A673 (cell line): ENCODE results near the gene GPI. TPM values are rescaled to one million over a fixed set of nuclear protein-coding genes. Genes with fewer than 3 reads are reported as not detected.

Source experiments
- BruUV-seq: library from RNA; stranded (reverse); fragments of 400-500 nt; replicated peaks from 2 replicates; lab custom pipeline; 2021; lab: Mats Ljungman, UMichigan
- CTCF ChIA-PET: fragments of 300-600 bp; sonication (Branson Sonifier 250); formaldehyde crosslinking; loops from one replicate; lab custom pipeline; 2022; ENCODE audit warnings: antibody characterized with exemption; lab: Charles Lee
- POLR2A ChIA-PET: fragments of 300-600 bp; sonication (Branson Sonifier 250); formaldehyde crosslinking; loops from one replicate; lab custom pipeline; 2022; ENCODE audit warnings: antibody characterized with exemption; ENCODE audit not compliant: low non-redundant PET; lab: Charles Lee
- DNase-seq: peaks from one replicate; pipeline ENCODE4 v3.0.0-alpha.2; 2015; ENCODE audit warnings: low spot score
- H3K27ac ChIP-seq: fragments of 200-600 bp; sonication (generic); 2 replicates; pipeline ENCODE4 v1.5.1; 2016; ENCODE audit warnings: mixed run types, low read depth, mild to moderate bottlenecking, mixed read lengths, antibody characterized with exemption, low read length; ENCODE audit not compliant: poor library complexity, severe bottlenecking
- H3K27me3 ChIP-seq: fragments of 200-600 bp; sonication (generic); replicated peaks from 2 replicates; pipeline ENCODE4 v1.6.1; 2017; ENCODE audit warnings: mixed run types, low read depth, mild to moderate bottlenecking, mixed read lengths, antibody characterized with exemption, low read length; ENCODE audit not compliant: insufficient read depth, poor library complexity
- H3K36me3 ChIP-seq: fragments of 200-600 bp; sonication (generic); 2 replicates; pipeline ENCODE4 v1.6.1; 2016; ENCODE audit warnings: mixed run types, mild to moderate bottlenecking, mixed read lengths, antibody characterized with exemption, low read length; ENCODE audit not compliant: insufficient read depth, poor library complexity, severe bottlenecking
- H3K4me1 ChIP-seq: fragments of 200-600 bp; sonication (generic); 2 replicates; pipeline ENCODE4 v1.6.1; 2017; ENCODE audit warnings: mixed run types, mild to moderate bottlenecking, mixed read lengths, antibody characterized with exemption, low read length; ENCODE audit not compliant: insufficient read depth, poor library complexity, severe bottlenecking
- H3K4me3 ChIP-seq: fragments of 200-600 bp; sonication (generic); 2 replicates; pipeline ENCODE4 v1.5.1; 2016; ENCODE audit warnings: low read depth, mixed run types, mild to moderate bottlenecking, mixed read lengths, low read length; ENCODE audit not compliant: poor library complexity, severe bottlenecking
- H3K9me3 ChIP-seq: fragments of 200-600 bp; sonication (generic); 2 replicates; pipeline ENCODE4 v1.6.1; 2016; ENCODE audit warnings: mixed run types, low read depth, mild to moderate bottlenecking, mixed read lengths, antibody characterized with exemption, low read length; ENCODE audit not compliant: poor library complexity, severe bottlenecking
- EZH2 ChIP-seq: fragments of 200-600 bp; sonication (generic); IDR thresholded peaks from 2 replicates; pipeline ENCODE4 v1.6.1; 2017; ENCODE audit warnings: borderline replicate concordance, low read depth, mild to moderate bottlenecking, mixed read lengths, antibody characterized with exemption, low read length; ENCODE audit not compliant: poor library complexity, severe bottlenecking
- intact Hi-C: fragments of 100-400 bp; cut with micrococcal nuclease; formaldehyde crosslinking; loops from one replicate; pipeline ENCODE4 v1.10.0; 2022; ENCODE audit not compliant: unreplicated experiment
- total RNA-seq: library from RNA; stranded (reverse); gene quantifications from 2 replicates; pipeline ENCODE4 v1.2.3, GENCODE V29; 2021
- TF ChIP-seq, protein P1 (sequence below): fragments of 300-800, 200-600 bp; sonication (generic); conservative IDR thresholded peaks from 2 replicates; pipeline ENCODE4 v1.5.1; 2017; ENCODE audit warnings: low read depth, mild to moderate bottlenecking, antibody characterized with exemption, low read length, moderate library complexity, mixed read lengths

GPI gene
- total RNA-seq, 1 experiment from 2014 or later, result 439 TPM

GRCh38 chr19:34405892-34406660 is 41.1 kb downstream of the GPI start:
- ChIA-PET POLR2A (no interaction called here), CTCF (no interaction called here)
- intact Hi-C loops, result no loop called here
- Histone ChIP-seq H3K27ac (no peak overlapping the region), H3K9me3 (no peaks in the 10 kb centered on the region), H3K4me3 (no peak overlapping the region), H3K36me3 (peaks cover 20% of the 10 kb centered on the region), H3K27me3 (no peaks in the 10 kb centered on the region), H3K4me1 (peaks cover 6% of the 10 kb centered on the region)
- TF ChIP-seq, protein P1, sequence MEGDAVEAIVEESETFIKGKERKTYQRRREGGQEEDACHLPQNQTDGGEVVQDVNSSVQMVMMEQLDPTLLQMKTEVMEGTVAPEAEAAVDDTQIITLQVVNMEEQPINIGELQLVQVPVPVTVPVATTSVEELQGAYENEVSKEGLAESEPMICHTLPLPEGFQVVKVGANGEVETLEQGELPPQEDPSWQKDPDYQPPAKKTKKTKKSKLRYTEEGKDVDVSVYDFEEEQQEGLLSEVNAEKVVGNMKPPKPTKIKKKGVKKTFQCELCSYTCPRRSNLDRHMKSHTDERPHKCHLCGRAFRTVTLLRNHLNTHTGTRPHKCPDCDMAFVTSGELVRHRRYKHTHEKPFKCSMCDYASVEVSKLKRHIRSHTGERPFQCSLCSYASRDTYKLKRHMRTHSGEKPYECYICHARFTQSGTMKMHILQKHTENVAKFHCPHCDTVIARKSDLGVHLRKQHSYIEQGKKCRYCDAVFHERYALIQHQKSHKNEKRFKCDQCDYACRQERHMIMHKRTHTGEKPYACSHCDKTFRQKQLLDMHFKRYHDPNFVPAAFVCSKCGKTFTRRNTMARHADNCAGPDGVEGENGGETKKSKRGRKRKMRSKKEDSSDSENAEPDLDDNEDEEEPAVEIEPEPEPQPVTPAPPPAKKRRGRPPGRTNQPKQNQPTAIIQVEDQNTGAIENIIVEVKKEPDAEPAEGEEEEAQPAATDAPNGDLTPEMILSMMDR, result no peak
- no peak for TF ChIP-seq EZH2
- DNase-seq, result no peak
- BruUV-seq, result TSS peak; percentile 22

GRCh38 chr19:34408411-34408810 is 43.4 kb downstream of the GPI start:
- Histone ChIP-seq H3K27ac (no peak overlapping the region), H3K36me3 (peaks cover 24% of the 10 kb centered on the region), H3K4me3 (no peak overlapping the region), H3K27me3 (no peaks in the 10 kb centered on the region), H3K9me3 (no peaks in the 10 kb centered on the region), H3K4me1 (peaks cover 6% of the 10 kb centered on the region)
- no peak for TF ChIP-seq EZH2
- TF ChIP-seq, protein P1, result no peak
- BruUV-seq, result no TSS peak
- POLR2A ChIA-PET, result no interaction called here
- intact Hi-C loops, result no loop called here
- DNase-seq, result no peak
- CTCF ChIA-PET, result no interaction called here

DNA sequence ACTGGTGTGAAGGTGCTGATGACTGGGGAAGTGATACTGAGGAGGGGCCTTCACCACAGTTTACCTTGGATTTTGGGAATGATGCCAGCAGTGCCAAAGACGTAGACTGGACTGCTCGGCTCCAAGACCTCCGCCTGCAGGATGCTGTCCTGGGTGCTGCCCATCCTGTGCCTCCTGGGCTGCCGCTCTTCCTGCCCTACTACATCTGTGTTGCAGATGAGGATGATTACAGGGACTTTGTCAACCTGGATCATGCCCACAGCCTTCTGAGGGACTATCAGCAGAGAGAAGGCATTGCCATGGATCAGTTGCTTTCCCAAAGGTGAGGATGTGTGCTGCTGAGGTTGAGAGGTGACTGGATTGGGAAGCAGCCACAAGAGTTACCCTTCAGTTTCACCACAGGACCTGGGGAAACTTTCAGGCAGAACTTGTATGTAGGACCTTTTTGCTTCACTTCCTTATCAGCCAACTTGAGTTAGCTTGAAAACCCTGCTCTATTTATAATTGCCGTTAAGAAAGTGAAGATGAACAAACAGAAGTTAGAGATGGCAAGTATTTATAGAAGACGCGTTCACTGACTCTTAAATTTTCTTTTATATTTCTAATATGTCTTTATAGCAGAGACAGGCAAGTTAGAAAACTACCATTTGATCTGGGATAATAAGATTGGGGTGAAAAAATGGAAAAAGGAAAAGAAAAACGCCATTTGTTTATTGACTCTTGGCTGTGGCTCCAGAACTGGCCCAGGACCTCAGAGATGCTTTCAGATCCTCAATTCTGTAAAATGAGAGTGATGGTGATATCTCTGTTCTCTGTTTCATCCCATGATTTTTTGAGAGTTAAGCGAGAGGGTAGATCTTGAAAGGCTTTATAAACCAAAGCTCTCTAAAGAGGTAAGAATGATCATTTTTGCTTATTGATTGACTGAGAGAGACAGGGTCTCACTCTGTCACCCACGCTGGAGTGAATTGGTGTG is 44.5 kb downstream of the GPI start:
- DNase-seq, result no peak
- H3K36me3 ChIP-seq, result peaks cover 33% of the 10 kb centered on the region
- BruUV-seq, result no TSS peak
- TF ChIP-seq, protein P1, result no peak
- no peak for TF ChIP-seq EZH2
- H3K27ac ChIP-seq, result no peak overlapping the region
- POLR2A ChIA-PET, result no interaction called here
- H3K9me3 ChIP-seq, result no peaks in the 10 kb centered on the region
- no peaks in the 10 kb centered on the region for H3K4me1 ChIP-seq
- intact Hi-C loops, result no loop called here
- CTCF ChIA-PET, result no interaction called here
- H3K4me3 ChIP-seq, result no peak overlapping the region
- no peaks in the 10 kb centered on the region for H3K27me3 ChIP-seq
